ENCODE results near the gene NLRP7.

The NLRP7 gene

GRCh38 chr19:54875506-54875905, 71.8 kb downstream of the NLRP7 start:
- no peaks in the 10 kb centered on the region for H3F3A ChIP-seq (ENCODE audit: insufficient read depth)
- H4K20me1 ChIP-seq (ENCODE audit: low read depth, low read length) = no peaks in the 10 kb centered on the region
- H3K79me2 ChIP-seq (ENCODE audit: insufficient read depth, low read length) = no peaks in the 10 kb centered on the region
- no peak overlapping the region for H3K27ac ChIP-seq (ENCODE audit: low read depth, low read length)
- H2AFZ ChIP-seq (ENCODE audit: low read depth, low read length, severe bottlenecking) = no peak overlapping the region
- no peak overlapping the region for H3K4me3 ChIP-seq (ENCODE audit: insufficient read depth, low read length, poor library complexity, severe bottlenecking)
- H3K4me2 ChIP-seq (ENCODE audit: low read depth, low read length, poor library complexity, severe bottlenecking) = no peak overlapping the region
- no peaks in the 10 kb centered on the region for H3K27me3 ChIP-seq (ENCODE audit: low read length)
- no peaks in the 10 kb centered on the region for H3K9me3 ChIP-seq (ENCODE audit: insufficient read depth, low read length)
- H3K9ac ChIP-seq (ENCODE audit: low read length) = no peak overlapping the region
- no peaks in the 10 kb centered on the region for H3K36me3 ChIP-seq (ENCODE audit: low read length)
- no peak for TF ChIP-seq CTCF (IDR thresholded peaks at IDR 0.05; ENCODE audit: insufficient read depth, low read length, poor library complexity, severe bottlenecking)
- no peak for TF ChIP-seq EZH2phosphoT487 (conservative IDR thresholded peaks at IDR 0.05; ENCODE audit: low read length)
- no peaks in the 10 kb centered on the region for H3K9me2 ChIP-seq (replicated peaks; ENCODE audit: insufficient read depth, low read length)

- H3K4me3 ChIP-seq (ENCODE audit: insufficient read depth, low read length, poor library complexity, severe bottlenecking) = no peak within 1 kb of the TSS
Observed at GRCh38 chr19:54873990-54874389, 73.3 kb downstream of the NLRP7 start, which contains the start of gene FCAR. FCAR (plus strand) TSS chr19:54874235; CDS start chr19:54874290, 55 bp downstream.

More at GRCh38 chr19:54873990-54874389, 73.3 kb downstream of the NLRP7 start, which contains the start of gene FCAR:
- H3K36me3 ChIP-seq (ENCODE audit: low read length) = no peaks in the 10 kb centered on the region
- TF ChIP-seq CTCF (IDR thresholded peaks at IDR 0.05; ENCODE audit: insufficient read depth, low read length, poor library complexity, severe bottlenecking) = no peak
- TF ChIP-seq EZH2phosphoT487 (conservative IDR thresholded peaks at IDR 0.05; ENCODE audit: low read length) = no peak
- H3K9me2 ChIP-seq (replicated peaks; ENCODE audit: insufficient read depth, low read length) = no peaks in the 10 kb centered on the region
- no peaks in the 10 kb centered on the region for H3K79me2 ChIP-seq (ENCODE audit: insufficient read depth, low read length)
- H3K4me2 ChIP-seq (ENCODE audit: low read depth, low read length, poor library complexity, severe bottlenecking) = no peak within 1 kb of the TSS
- H3K9ac ChIP-seq (ENCODE audit: low read length) = no peak within 1 kb of the TSS
- no peak within 1 kb of the TSS for H2AFZ ChIP-seq (ENCODE audit: low read depth, low read length, severe bottlenecking)
- H3K27ac ChIP-seq (ENCODE audit: low read depth, low read length) = no peak within 1 kb of the TSS
- no peaks in the 10 kb centered on the region for H3F3A ChIP-seq (ENCODE audit: insufficient read depth)
- H4K20me1 ChIP-seq (ENCODE audit: low read depth, low read length) = no peaks in the 10 kb centered on the region
- no peaks in the 10 kb centered on the region for H3K27me3 ChIP-seq (ENCODE audit: low read length)
- H3K9me3 ChIP-seq (ENCODE audit: insufficient read depth, low read length) = no peaks in the 10 kb centered on the region
